Smooth muscle cell (in vitro differentiated cells): Measurements from ENCODE around the gene SPATA6L. TPM values are rescaled to one million over a fixed set of nuclear protein-coding genes. Genes with fewer than 3 reads are reported as not detected.

Experiments used
- DNase-seq: peaks from one replicate; lab custom pipeline; 2025; ENCODE audit not compliant: unreplicated experiment; lab: John Stamatoyannopoulos, UW
- H2AFZ ChIP-seq: fragments of 200-600 bp; sonication (generic); 2 replicates; pipeline ENCODE4 v1.6.0; 2016; ENCODE audit warnings: antibody characterized with exemption, low read depth, mild to moderate bottlenecking
- H3F3A ChIP-seq: fragments of 200-600 bp; sonication (generic); 2 replicates; pipeline ENCODE4 v1.6.0; 2017; ENCODE audit warnings: antibody characterized with exemption, low read depth
- H3K27ac ChIP-seq: fragments of 200-600 bp; sonication (generic); 2 replicates; pipeline ENCODE4 v1.5.1; 2016; ENCODE audit warnings: low read depth, mild to moderate bottlenecking
- H3K27me3 ChIP-seq: fragments of 200-600 bp; sonication (generic); 2 replicates; pipeline ENCODE4 v1.6.1; 2016; ENCODE audit warnings: low read depth, mild to moderate bottlenecking
- H3K36me3 ChIP-seq: fragments of 200-600 bp; sonication (generic); 2 replicates; pipeline ENCODE4 v1.5.1; 2016; ENCODE audit warnings: low read depth
- H3K4me1 ChIP-seq: fragments of 200-600 bp; sonication (generic); 2 replicates; pipeline ENCODE4 v1.5.1; 2016; ENCODE audit warnings: low read depth
- H3K4me2 ChIP-seq: fragments of 200-600 bp; sonication (generic); 2 replicates; pipeline ENCODE4 v1.6.0; 2016; ENCODE audit warnings: mild to moderate bottlenecking
- H3K4me3 ChIP-seq: fragments of 200-600 bp; sonication (generic); 2 replicates; pipeline ENCODE4 v1.5.1; 2016; ENCODE audit warnings: mild to moderate bottlenecking
- H3K79me2 ChIP-seq: fragments of 200-600 bp; sonication (generic); 2 replicates; pipeline ENCODE4 v1.6.0; 2016; ENCODE audit warnings: low read depth, mild to moderate bottlenecking
- H3K9ac ChIP-seq: fragments of 200-600 bp; sonication (generic); 2 replicates; pipeline ENCODE4 v1.6.0; 2016; ENCODE audit warnings: low read depth
- H3K9me3 ChIP-seq: fragments of 200-600 bp; sonication (generic); replicated peaks from 2 replicates; pipeline ENCODE4 v1.5.1; 2016; ENCODE audit warnings: low read depth
- H4K20me1 ChIP-seq: fragments of 200-600 bp; sonication (generic); 2 replicates; pipeline ENCODE4 v1.6.0; 2016; ENCODE audit warnings: low read depth
- CTCF ChIP-seq: fragments of 200-600 bp; sonication (generic); IDR thresholded peaks from 2 replicates; pipeline ENCODE4 v1.5.1; 2017; ENCODE audit warnings: borderline replicate concordance, mild to moderate bottlenecking, antibody characterized with exemption; ENCODE audit not compliant: insufficient read depth, poor library complexity, severe bottlenecking
- WGBS: methylation state at CpG from one replicate; pipeline ENCODE4 v1.1.7; 2016; ENCODE audit warnings: low lambda C conversion rate; 5-methylcytosine and 5-hydroxymethylcytosine counted together
- polyA plus RNA-seq: library from polyadenylated mRNA; unstranded; fragments of >200 nt; fragmentation: Nextera tagmentation; extraction: Ambion mirVana; gene quantifications from 2 replicates; pipeline ENCODE4 v1.2.1, GENCODE V29; 2016
- total RNA-seq: library from RNA; depleted of rRNA; stranded (reverse); fragments of >200 nt; gene quantifications from 2 replicates; pipeline ENCODE4 v1.2.3, GENCODE V29; 2014

The SPATA6L gene
- total and polyA plus RNA-seq, 2 experiments from 2014 or later = 0.57 to 0.67 TPM

- Histone ChIP-seq H3K9ac (no peak overlapping the region), H3K79me2 (peaks cover 32% of the 10 kb centered on the region), H3K4me2 (no peak overlapping the region), H3K36me3 (no peaks in the 10 kb centered on the region), H3K27ac (peak overlapping the region; percentile 28), H3K27me3 (no peaks in the 10 kb centered on the region), H3F3A (peaks cover 3% of the 10 kb centered on the region), H3K4me1 (peaks cover 7% of the 10 kb centered on the region), H2AFZ (no peak overlapping the region), H3K4me3 (no peak overlapping the region), H4K20me1 (peaks cover 26% of the 10 kb centered on the region), H3K9me3 (no peaks in the 10 kb centered on the region)
- no peak for DNase-seq
- WGBS = 31% methylated on average over 4 of the region's 4 CpGs
- TF ChIP-seq CTCF = no peak
Observed at GRCh38 chr9:4686112-4686511, 19.8 kb upstream of the SPATA6L start.

GRCh38 chr9:4684820-4685219 is 18.5 kb upstream of the SPATA6L start:
- H3K9me3 ChIP-seq = no peaks in the 10 kb centered on the region
- H3K4me2 ChIP-seq = no peak overlapping the region
- H4K20me1 ChIP-seq = peaks cover 22% of the 10 kb centered on the region
- TF ChIP-seq CTCF = no peak
- H3K27me3 ChIP-seq = no peaks in the 10 kb centered on the region
- peaks cover 11% of the 10 kb centered on the region for H3K4me1 ChIP-seq
- 47% methylated on average over 4 of the region's 4 CpGs for WGBS
- peaks cover 3% of the 10 kb centered on the region for H3F3A ChIP-seq
- DNase-seq = no peak
- no peak overlapping the region for H3K4me3 ChIP-seq
- H3K27ac ChIP-seq = peak overlapping the region; percentile 28
- no peaks in the 10 kb centered on the region for H3K36me3 ChIP-seq
- H3K9ac ChIP-seq = no peak overlapping the region
- peaks cover 45% of the 10 kb centered on the region for H3K79me2 ChIP-seq
- no peak overlapping the region for H2AFZ ChIP-seq

GRCh38 chr9:4680750-4681149 is 14.5 kb upstream of the SPATA6L start:
- Histone ChIP-seq H4K20me1 (peaks cover 15% of the 10 kb centered on the region), H3K4me1 (peaks cover 14% of the 10 kb centered on the region), H3K27ac (peak overlapping the region; percentile 96), H3K4me2 (peak overlapping the region; percentile 95), H3K9ac (peak overlapping the region; percentile 85), H3K4me3 (peak overlapping the region; percentile 86), H3K9me3 (no peaks in the 10 kb centered on the region), H2AFZ (no peak overlapping the region), H3K27me3 (no peaks in the 10 kb centered on the region), H3F3A (peaks cover 3% of the 10 kb centered on the region), H3K36me3 (no peaks in the 10 kb centered on the region), H3K79me2 (peaks cover 29% of the 10 kb centered on the region)
- TF ChIP-seq CTCF = no peak
- WGBS = 70% methylated on average over 2 of the region's 2 CpGs
- DNase-seq = no peak

GRCh38 chr9:4680173-4680525 is 13.9 kb upstream of the SPATA6L start:
- Histone ChIP-seq H3K27me3 (no peaks in the 10 kb centered on the region), H3F3A (peaks cover 3% of the 10 kb centered on the region), H4K20me1 (peaks cover 15% of the 10 kb centered on the region), H3K36me3 (no peaks in the 10 kb centered on the region), H3K4me2 (peak overlapping the region; percentile 95), H3K4me1 (peaks cover 14% of the 10 kb centered on the region), H3K4me3 (peak overlapping the region; percentile 86), H3K79me2 (peaks cover 29% of the 10 kb centered on the region), H3K27ac (peak overlapping the region; percentile 96), H3K9me3 (no peaks in the 10 kb centered on the region), H2AFZ (peak overlapping the region; percentile 84), H3K9ac (peak overlapping the region; percentile 85)
- no peak for TF ChIP-seq CTCF
- 4% methylated on average over 10 of the region's 10 CpGs for WGBS
- DNase-seq = no peak
